ENCODE measurements around the gene RHD.
"Not testable (repeated sequence)": the region's sequence is repeated elsewhere in the genome, so short reads cannot be mapped to it uniquely, and the experiment has no call there.

The RHD gene

GRCh38 chr1:25259813-25260212 lies 12.5 kb upstream of the RHD start:
- DNase-seq, result not testable (repeated sequence)

- DNase-seq, result not testable (repeated sequence)
These were observed 12.0 kb upstream of the RHD start for GRCh38 chr1:25260336-25260735.

GRCh38 chr1:25266554-25267287 lies 5.6 kb upstream of the RHD start:
- not testable (repeated sequence) for DNase-seq

GRCh38 chr1:25267288-25268142 lies 4.8 kb upstream of the RHD start:
- peak; percentile 72 for DNase-seq

- not testable (repeated sequence) for DNase-seq
These were observed 4.1 kb upstream of the RHD start for GRCh38 chr1:25268143-25268760.

GRCh38 chr1:25275648-25276047 lies 3.3 kb downstream of the RHD start:
- DNase-seq, result not testable (repeated sequence)

GRCh38 chr1:25277295-25277694 lies 5.0 kb downstream of the RHD start:
- DNase-seq, result not testable (repeated sequence)

- DNase-seq, result not testable (repeated sequence)
These were observed 6.0 kb downstream of the RHD start for GRCh38 chr1:25278358-25278757.

GRCh38 chr1:25278790-25279189 lies 6.5 kb downstream of the RHD start:
- DNase-seq, result not testable (repeated sequence)

- not testable (repeated sequence) for DNase-seq
These were observed 7.4 kb downstream of the RHD start for GRCh38 chr1:25279693-25280111.

- DNase-seq, result not testable (repeated sequence)
These were observed 13.6 kb downstream of the RHD start for GRCh38 chr1:25285862-25286261.

GRCh38 chr1:25287164-25287563 lies 14.9 kb downstream of the RHD start:
- DNase-seq, result not testable (repeated sequence)

GRCh38 chr1:25288573-25289101 lies 16.3 kb downstream of the RHD start:
- DNase-seq, result not testable (repeated sequence)

- DNase-seq, result not testable (repeated sequence)
These were observed 17.7 kb downstream of the RHD start for GRCh38 chr1:25290043-25290442.

- DNase-seq, result not testable (repeated sequence)
These were observed 21.1 kb downstream of the RHD start for GRCh38 chr1:25293426-25293825.

- DNase-seq, result not testable (repeated sequence)
These were observed 22.8 kb downstream of the RHD start for GRCh38 chr1:25294889-25295826.

GRCh38 chr1:25296501-25296900 lies 24.2 kb downstream of the RHD start:
- not testable (repeated sequence) for DNase-seq

GRCh38 chr1:25300729-25301128 lies 28.4 kb downstream of the RHD start:
- not testable (repeated sequence) for DNase-seq

- DNase-seq, result not testable (repeated sequence)
These were observed 30.0 kb downstream of the RHD start for GRCh38 chr1:25302330-25302729.

- not testable (repeated sequence) for DNase-seq
These were observed 32.6 kb downstream of the RHD start for GRCh38 chr1:25304936-25305335.

- not testable (repeated sequence) for DNase-seq
These were observed 35.9 kb downstream of the RHD start for GRCh38 chr1:25308168-25308567.

- DNase-seq, result not testable (repeated sequence)
These were observed 36.8 kb downstream of the RHD start for GRCh38 chr1:25309085-25309484.
